Activated naive CD4-positive, alpha-beta T cell treated with anti-CD3 and anti-CD28 coated beads, Interleukin-2, amount 50 U/mL, for 24 hours (primary cell): ENCODE data around the gene QTRT2.
A peak's percentile ranks its signal among the peaks of the same experiment; 100 is the strongest.

Experiments used
- H3K27ac Mint-ChIP-seq: one replicate; pipeline ENCODE4 v1.8.0; 2021; ENCODE audit warnings: mild to moderate bottlenecking, mixed read lengths
- H3K27me3 Mint-ChIP-seq: one replicate; pipeline ENCODE4 v1.8.0; 2021; ENCODE audit warnings: mixed read lengths
- H3K36me3 Mint-ChIP-seq: one replicate; pipeline ENCODE4 v1.8.0; 2021; ENCODE audit warnings: mixed read lengths
- H3K4me1 Mint-ChIP-seq: one replicate; pipeline ENCODE4 v1.8.0; 2021; ENCODE audit warnings: mixed read lengths
- H3K4me3 Mint-ChIP-seq: one replicate; pipeline ENCODE4 v1.8.0; 2021; ENCODE audit warnings: mild to moderate bottlenecking, mixed read lengths
- H3K9me3 Mint-ChIP-seq: one replicate; pipeline ENCODE4 v1.8.0; 2021; ENCODE audit warnings: mixed read lengths

Gene QTRT2

GRCh38 chr3:114095796-114096195 lies 39.3 kb downstream of the QTRT2 start:
- no peaks in the 10 kb centered on the region for H3K36me3 Mint-ChIP-seq
- no peak overlapping the region for H3K27ac Mint-ChIP-seq
- no peaks in the 10 kb centered on the region for H3K27me3 Mint-ChIP-seq
- H3K4me1 Mint-ChIP-seq: no peaks in the 10 kb centered on the region
- H3K9me3 Mint-ChIP-seq: no peaks in the 10 kb centered on the region
- no peak overlapping the region for H3K4me3 Mint-ChIP-seq

- Mint-ChIP-seq H3K27me3 (peaks cover 3% of the 10 kb centered on the region), H3K27ac (no peak overlapping the region), H3K9me3 (no peaks in the 10 kb centered on the region), H3K36me3 (no peaks in the 10 kb centered on the region), H3K4me1 (no peaks in the 10 kb centered on the region), H3K4me3 (no peak overlapping the region)
Measured at GRCh38 chr3:114101101-114101500, 44.6 kb downstream of the QTRT2 start.

DNA sequence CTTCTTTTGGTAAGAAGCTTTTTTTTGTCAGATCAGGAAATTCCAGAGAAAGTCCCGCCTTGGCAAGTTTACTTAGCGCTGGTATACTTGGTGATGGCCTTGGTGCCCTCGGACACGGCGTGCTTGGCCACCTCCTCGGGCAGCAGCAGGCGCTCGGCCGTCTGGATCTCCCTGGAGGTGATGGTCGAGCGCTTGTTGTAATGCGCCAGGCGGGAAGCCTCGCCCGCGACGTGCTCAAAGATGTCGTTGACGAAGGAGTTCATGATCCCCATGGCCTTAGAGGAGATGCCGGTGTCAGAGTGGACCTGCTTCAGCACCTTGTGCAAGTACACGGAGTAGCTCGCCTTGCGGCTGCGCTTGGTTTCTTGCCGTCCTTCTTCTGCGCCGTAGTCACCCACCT lies 46.6 kb downstream of the QTRT2 start:
- H3K4me1 Mint-ChIP-seq: no peaks in the 10 kb centered on the region
- no peak overlapping the region for H3K4me3 Mint-ChIP-seq
- peaks cover 3% of the 10 kb centered on the region for H3K27me3 Mint-ChIP-seq
- H3K27ac Mint-ChIP-seq: no peak overlapping the region
- H3K9me3 Mint-ChIP-seq: no peaks in the 10 kb centered on the region
- H3K36me3 Mint-ChIP-seq: no peaks in the 10 kb centered on the region

DNA sequence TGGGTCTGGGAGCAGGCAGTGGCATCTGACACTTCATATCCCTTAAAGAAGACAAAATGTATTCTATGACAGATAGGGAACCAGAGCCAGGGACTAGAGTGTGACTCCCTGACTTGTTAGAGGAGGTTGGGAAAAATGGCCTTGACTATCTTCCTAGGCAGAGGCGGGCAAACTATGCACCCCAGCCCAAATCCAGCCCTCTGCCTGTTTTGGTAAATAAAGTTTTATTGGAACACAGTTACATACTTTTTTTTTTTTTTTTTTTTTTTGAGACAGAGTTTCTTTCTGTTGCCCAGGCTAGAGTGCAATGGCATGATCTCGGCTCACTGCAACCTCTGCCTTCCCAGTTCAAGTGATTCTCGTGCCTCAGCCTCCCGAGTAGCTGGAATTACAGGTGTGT lies 47.3 kb downstream of the QTRT2 start:
- Mint-ChIP-seq H3K4me3 (no peak overlapping the region), H3K27me3 (peaks cover 3% of the 10 kb centered on the region), H3K9me3 (no peaks in the 10 kb centered on the region), H3K27ac (no peak overlapping the region), H3K36me3 (no peaks in the 10 kb centered on the region), H3K4me1 (no peaks in the 10 kb centered on the region)

DNA sequence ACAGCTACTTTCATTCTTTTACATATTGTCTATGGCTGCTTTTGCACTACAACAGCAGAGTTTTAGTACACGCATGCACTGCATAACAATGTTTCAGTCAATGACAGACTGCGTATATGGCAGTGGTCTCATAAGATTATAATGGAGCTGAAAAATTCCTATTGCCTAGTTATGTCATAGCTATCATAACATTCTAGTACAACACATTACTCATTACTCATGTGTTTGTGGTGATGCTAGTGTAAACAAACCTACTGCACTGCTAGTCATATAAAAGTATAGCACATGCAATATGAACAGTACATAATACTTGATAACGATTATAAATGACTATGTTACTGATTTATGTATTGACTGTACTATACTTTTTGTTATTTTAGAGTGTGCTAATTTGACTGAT lies 47.9 kb downstream of the QTRT2 start:
- H3K9me3 Mint-ChIP-seq: no peaks in the 10 kb centered on the region
- H3K4me1 Mint-ChIP-seq: no peaks in the 10 kb centered on the region
- no peak overlapping the region for H3K4me3 Mint-ChIP-seq
- peaks cover 3% of the 10 kb centered on the region for H3K27me3 Mint-ChIP-seq
- H3K27ac Mint-ChIP-seq: peak overlapping the region; percentile 20
- no peaks in the 10 kb centered on the region for H3K36me3 Mint-ChIP-seq

GRCh38 chr3:114108137-114108536 lies 51.6 kb downstream of the QTRT2 start:
- Mint-ChIP-seq H3K4me1 (no peaks in the 10 kb centered on the region), H3K27me3 (peaks cover 9% of the 10 kb centered on the region), H3K36me3 (no peaks in the 10 kb centered on the region), H3K9me3 (no peaks in the 10 kb centered on the region), H3K27ac (no peak overlapping the region), H3K4me3 (no peak overlapping the region)

DNA sequence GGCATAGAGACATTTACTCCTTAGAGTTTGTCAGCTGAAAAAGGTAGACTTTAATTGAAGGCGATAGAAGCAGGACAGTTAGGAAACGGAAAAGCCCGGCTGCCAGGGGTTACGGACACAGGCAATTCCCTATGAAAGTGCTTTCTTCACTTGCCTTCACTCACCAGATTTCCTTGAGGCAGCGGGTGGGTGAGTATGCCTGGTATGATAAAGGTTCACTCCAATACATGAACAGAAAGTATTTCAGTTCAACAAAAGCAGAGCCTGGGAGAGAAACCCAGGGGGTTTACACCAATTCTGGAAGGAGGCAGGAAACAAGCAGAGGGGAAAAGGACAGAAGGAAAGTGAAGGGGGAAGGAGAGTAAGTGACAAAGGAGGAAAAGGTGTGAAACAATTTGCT lies 53.9 kb downstream of the QTRT2 start:
- no peak overlapping the region for H3K27ac Mint-ChIP-seq

GRCh38 chr3:114111060-114111770 lies 54.7 kb downstream of the QTRT2 start:
- Mint-ChIP-seq H3K4me1 (no peaks in the 10 kb centered on the region), H3K27ac (no peak overlapping the region)

More for the DNA sequence above, 53.9 kb downstream of the QTRT2 start:
- Mint-ChIP-seq H3K9me3 (no peaks in the 10 kb centered on the region), H3K4me3 (no peak overlapping the region), H3K36me3 (no peaks in the 10 kb centered on the region), H3K4me1 (no peaks in the 10 kb centered on the region), H3K27me3 (peaks cover 9% of the 10 kb centered on the region)

DNA sequence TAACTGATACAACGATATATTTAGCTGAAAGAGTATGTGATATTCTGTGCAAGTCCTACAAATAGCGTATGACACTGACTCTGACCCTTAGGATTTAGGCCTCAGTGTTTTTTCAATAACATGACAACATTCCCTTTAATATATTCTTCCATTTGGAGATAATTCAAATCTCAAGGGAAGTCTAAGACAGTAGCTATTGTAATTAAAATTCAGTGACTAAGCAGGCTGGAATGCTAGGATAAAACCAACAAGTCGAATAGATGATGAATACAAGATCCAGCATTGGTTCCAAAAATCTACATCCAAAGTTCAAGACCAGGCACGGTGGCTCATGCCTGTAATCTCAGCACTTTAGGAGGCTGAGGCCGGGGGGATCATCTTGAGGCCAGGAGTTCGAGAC lies 56.2 kb downstream of the QTRT2 start:
- Mint-ChIP-seq H3K27me3 (peaks cover 9% of the 10 kb centered on the region), H3K36me3 (no peaks in the 10 kb centered on the region), H3K4me1 (no peaks in the 10 kb centered on the region), H3K27ac (no peak overlapping the region), H3K9me3 (no peaks in the 10 kb centered on the region), H3K4me3 (no peak overlapping the region)

More at GRCh38 chr3:114111060-114111770, 54.7 kb downstream of the QTRT2 start:
- no peak overlapping the region for H3K4me3 Mint-ChIP-seq
- no peaks in the 10 kb centered on the region for H3K36me3 Mint-ChIP-seq
- H3K9me3 Mint-ChIP-seq: no peaks in the 10 kb centered on the region
- peaks cover 9% of the 10 kb centered on the region for H3K27me3 Mint-ChIP-seq

DNA sequence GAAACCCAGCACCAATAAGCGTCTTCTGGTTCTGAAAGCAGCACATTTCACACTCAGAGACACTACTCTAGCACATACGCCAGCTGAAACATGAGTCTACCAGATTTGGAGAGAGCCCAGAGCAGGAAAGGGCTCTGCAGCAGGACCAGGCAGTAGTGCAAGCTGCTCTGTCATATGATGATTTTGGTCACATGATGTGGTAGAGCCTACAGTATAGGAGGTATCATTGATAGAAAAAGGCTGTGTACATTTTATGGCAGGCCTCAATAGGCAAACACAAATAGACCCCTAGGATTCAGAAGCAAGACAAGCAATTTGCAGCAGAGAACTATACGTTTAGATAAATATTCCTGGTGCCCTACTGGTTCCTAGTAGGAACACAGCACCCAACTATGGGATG lies 58.2 kb downstream of the QTRT2 start:
- no peaks in the 10 kb centered on the region for H3K4me1 Mint-ChIP-seq
- peaks cover 6% of the 10 kb centered on the region for H3K27me3 Mint-ChIP-seq

DNA sequence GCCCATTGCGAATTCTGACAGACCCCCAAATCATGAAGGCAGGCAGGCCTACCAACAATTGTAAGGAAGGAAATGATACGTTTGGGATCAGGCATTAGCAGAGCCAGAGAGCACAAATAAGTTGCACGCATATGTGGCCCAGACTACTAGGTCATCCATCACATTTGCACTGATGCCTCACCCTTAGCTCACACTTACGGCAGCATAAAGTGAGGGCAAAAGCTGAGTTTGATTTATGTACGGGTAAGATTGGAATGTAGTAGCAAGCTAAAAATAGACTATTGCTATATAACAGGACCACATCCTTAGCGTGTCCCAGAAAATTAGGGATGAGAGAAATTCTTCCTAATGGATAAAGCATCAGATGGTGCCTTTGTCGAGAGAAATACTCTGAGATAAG lies 58.6 kb downstream of the QTRT2 start:
- no peaks in the 10 kb centered on the region for H3K36me3 Mint-ChIP-seq
- peaks cover 5% of the 10 kb centered on the region for H3K27me3 Mint-ChIP-seq
- no peak overlapping the region for H3K27ac Mint-ChIP-seq
- H3K4me1 Mint-ChIP-seq: no peaks in the 10 kb centered on the region
- H3K4me3 Mint-ChIP-seq: no peak overlapping the region
- no peaks in the 10 kb centered on the region for H3K9me3 Mint-ChIP-seq

More for the DNA sequence above, 58.2 kb downstream of the QTRT2 start:
- Mint-ChIP-seq H3K27ac (no peak overlapping the region), H3K9me3 (no peaks in the 10 kb centered on the region), H3K4me3 (no peak overlapping the region), H3K36me3 (no peaks in the 10 kb centered on the region)

GRCh38 chr3:114119776-114120175 lies 63.2 kb downstream of the QTRT2 start:
- Mint-ChIP-seq H3K27me3 (no peaks in the 10 kb centered on the region), H3K4me3 (no peak overlapping the region), H3K9me3 (no peaks in the 10 kb centered on the region), H3K36me3 (no peaks in the 10 kb centered on the region), H3K4me1 (no peaks in the 10 kb centered on the region), H3K27ac (no peak overlapping the region)

- Mint-ChIP-seq H3K4me3 (no peak overlapping the region), H3K27ac (no peak overlapping the region), H3K27me3 (no peaks in the 10 kb centered on the region), H3K9me3 (no peaks in the 10 kb centered on the region), H3K36me3 (no peaks in the 10 kb centered on the region), H3K4me1 (no peaks in the 10 kb centered on the region)
Measured at GRCh38 chr3:114120211-114120610, 63.7 kb downstream of the QTRT2 start.

GRCh38 chr3:114122027-114122709 lies 65.6 kb downstream of the QTRT2 start:
- Mint-ChIP-seq H3K27me3 (no peaks in the 10 kb centered on the region), H3K9me3 (no peaks in the 10 kb centered on the region), H3K4me3 (no peak overlapping the region), H3K4me1 (no peaks in the 10 kb centered on the region), H3K27ac (no peak overlapping the region), H3K36me3 (no peaks in the 10 kb centered on the region)

DNA sequence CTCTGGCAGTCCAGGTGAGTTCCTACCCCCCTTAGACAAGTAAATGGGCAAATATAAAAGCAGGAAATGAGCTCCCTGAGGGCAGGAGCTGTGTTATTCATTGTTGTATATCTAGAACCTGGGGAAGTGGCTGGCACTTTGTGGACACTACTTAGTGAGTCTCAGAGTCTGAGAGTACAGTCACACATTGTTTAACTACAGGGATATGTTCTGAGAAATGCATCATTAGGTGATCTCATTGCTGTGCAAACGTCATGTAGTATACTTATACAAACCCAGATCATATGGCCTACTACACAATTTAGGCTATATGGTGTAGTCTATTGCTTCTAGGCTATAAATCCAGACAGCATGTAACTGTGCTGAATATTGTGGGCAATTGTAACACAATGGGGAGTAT lies 69.9 kb downstream of the QTRT2 start:
- Mint-ChIP-seq H3K36me3 (no peaks in the 10 kb centered on the region), H3K9me3 (no peaks in the 10 kb centered on the region), H3K4me1 (no peaks in the 10 kb centered on the region), H3K4me3 (no peak overlapping the region), H3K27me3 (no peaks in the 10 kb centered on the region), H3K27ac (no peak overlapping the region)

DNA sequence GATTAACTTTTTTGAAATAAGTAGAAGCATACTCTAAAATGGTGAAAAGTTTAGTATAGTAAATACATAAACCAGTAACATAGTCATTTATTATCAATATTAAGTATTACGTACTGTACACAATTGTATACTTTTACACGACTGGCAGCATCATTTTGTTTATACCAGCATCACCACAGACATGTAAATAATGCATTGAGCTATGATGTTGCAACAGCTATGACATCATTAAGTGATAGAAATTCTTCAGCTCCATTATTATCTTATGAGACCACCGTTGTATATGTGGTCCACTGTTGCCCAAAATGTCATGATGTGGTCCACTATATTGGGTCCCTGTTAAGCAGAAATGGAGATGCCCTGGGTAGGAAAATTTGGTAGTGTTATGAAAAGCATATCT lies 71.0 kb downstream of the QTRT2 start:
- no peak overlapping the region for H3K27ac Mint-ChIP-seq
- no peaks in the 10 kb centered on the region for H3K9me3 Mint-ChIP-seq
- H3K36me3 Mint-ChIP-seq: no peaks in the 10 kb centered on the region
- no peaks in the 10 kb centered on the region for H3K4me1 Mint-ChIP-seq
- no peaks in the 10 kb centered on the region for H3K27me3 Mint-ChIP-seq
- no peak overlapping the region for H3K4me3 Mint-ChIP-seq
